ENCODE results near the gene CROCC2. TPM values are rescaled to one million over a fixed set of nuclear protein-coding genes. Genes with fewer than 3 reads are reported as not detected.

The CROCC2 gene
- total and polyA plus RNA-seq, 4 donors, result 1.3 to 17.4 (median 4.4) TPM

DNA sequence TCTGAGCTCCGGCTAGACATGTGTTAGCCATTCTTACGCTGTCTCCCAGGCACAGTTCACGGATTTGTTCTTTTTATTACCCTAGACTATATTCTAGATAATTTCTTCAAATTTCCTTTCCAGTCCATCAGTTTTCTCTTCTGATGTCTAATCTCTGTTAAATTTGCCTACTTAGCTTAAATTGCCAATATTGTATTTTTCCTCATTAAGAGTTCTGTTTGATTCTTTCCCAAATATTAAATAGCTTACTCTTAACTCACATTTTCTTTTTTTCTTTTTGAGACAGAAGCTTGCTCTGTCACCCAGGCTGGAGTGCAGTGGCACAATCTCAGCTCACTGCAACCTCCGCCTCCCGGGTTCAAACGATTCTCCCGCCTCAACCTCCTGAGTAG lies 21.2 kb downstream of the CROCC2 start:
- H3K27me3 ChIP-seq (ENCODE audit: control insufficient read depth in 3 of 3, insufficient read depth in 3 of 3, low read length in 2 of 3), result no peaks in the 10 kb centered on the region
- no peak for DNase-seq
- H3K36me3 ChIP-seq (ENCODE audit: control insufficient read depth in 4 of 4, insufficient read depth in 4 of 4, low read length in 4 of 4), result no peaks in the 10 kb centered on the region
- TF ChIP-seq, protein P1, sequence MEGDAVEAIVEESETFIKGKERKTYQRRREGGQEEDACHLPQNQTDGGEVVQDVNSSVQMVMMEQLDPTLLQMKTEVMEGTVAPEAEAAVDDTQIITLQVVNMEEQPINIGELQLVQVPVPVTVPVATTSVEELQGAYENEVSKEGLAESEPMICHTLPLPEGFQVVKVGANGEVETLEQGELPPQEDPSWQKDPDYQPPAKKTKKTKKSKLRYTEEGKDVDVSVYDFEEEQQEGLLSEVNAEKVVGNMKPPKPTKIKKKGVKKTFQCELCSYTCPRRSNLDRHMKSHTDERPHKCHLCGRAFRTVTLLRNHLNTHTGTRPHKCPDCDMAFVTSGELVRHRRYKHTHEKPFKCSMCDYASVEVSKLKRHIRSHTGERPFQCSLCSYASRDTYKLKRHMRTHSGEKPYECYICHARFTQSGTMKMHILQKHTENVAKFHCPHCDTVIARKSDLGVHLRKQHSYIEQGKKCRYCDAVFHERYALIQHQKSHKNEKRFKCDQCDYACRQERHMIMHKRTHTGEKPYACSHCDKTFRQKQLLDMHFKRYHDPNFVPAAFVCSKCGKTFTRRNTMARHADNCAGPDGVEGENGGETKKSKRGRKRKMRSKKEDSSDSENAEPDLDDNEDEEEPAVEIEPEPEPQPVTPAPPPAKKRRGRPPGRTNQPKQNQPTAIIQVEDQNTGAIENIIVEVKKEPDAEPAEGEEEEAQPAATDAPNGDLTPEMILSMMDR (IDR thresholded peaks at IDR 0.05; ENCODE audit: control extremely low read depth, extremely low read depth), result no peak
- H3K4me3 ChIP-seq, result no peak overlapping the region
- peak overlapping the region in 1 of 2 donors; percentile 88 for H3K9ac ChIP-seq (ENCODE audit: insufficient read depth in 1 of 2, low read length in 2 of 2)
- H3K9me3 ChIP-seq (ENCODE audit: control insufficient read depth in 4 of 4, insufficient read depth in 3 of 4, low read length in 3 of 4), result no peaks in the 10 kb centered on the region
- no peak for ATAC-seq (ENCODE audit: insufficient read depth, low FRiP score)
- peaks cover 0 to 8% (median 0%) of the 10 kb centered on the region in 5 donors for H3K4me1 ChIP-seq (ENCODE audit: control insufficient read depth in 5 of 5, insufficient read depth in 5 of 5, low read length in 5 of 5)
- no peak overlapping the region for H3K27ac ChIP-seq (ENCODE audit: low read depth in 1 of 2, low read length in 1 of 2)
- 88 to 91% methylated on average over 7 of the region's 7 CpGs for WGBS, 2 donors

DNA sequence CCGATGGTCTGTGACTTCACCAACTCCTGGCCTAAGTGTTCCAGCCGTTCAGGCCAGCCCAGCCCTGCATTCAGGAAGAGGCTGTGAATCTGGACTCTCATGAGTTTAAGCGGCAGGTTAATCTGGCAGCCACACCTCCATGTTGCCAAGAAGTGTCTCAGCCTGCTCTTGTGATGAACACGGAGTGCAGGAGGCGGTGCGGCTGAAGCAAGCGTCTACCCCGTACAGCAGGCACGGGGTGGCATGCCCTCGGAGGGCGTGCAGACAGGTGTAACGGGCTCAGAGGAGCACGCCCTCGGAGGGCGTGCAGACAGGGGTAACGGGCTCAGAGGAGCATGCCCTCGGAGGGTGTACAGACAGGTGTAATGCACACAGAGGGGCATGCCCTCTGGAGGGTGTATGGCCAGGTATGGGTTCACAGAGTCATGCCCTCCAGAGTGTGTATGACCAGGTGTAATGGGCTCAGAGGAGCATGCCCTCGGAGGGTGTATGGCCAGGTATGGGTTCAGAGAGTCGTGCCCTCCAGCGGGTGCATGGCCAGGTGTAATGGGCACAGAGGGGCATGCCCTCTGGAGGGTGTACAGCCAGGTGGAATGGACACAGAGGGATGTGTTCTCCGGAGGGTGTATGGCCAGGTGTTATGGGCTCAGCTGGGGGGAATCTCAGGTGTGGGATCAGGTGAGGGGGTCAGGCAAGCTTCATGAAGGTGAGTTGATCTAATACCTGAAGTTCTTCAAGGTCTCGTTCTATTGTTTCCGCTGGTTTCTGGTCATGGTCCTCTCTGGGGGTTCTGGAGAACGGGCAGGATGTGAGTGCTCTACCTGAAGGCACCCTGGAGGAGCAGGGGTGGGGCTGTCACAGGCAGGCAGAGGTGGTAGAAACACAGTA lies 22.6 kb downstream of the CROCC2 start:
- no peak overlapping the region for H3K27ac ChIP-seq (ENCODE audit: low read depth in 1 of 2, low read length in 1 of 2)
- no peaks in the 10 kb centered on the region for H3K36me3 ChIP-seq (ENCODE audit: control insufficient read depth in 4 of 4, insufficient read depth in 4 of 4, low read length in 4 of 4)
- DNase-seq, result peak in 1 of 3 donors; percentile 10
- TF ChIP-seq, protein P1 (IDR thresholded peaks at IDR 0.05; ENCODE audit: control extremely low read depth, extremely low read depth), result no peak
- H3K4me3 ChIP-seq, result no peak overlapping the region
- no peaks in the 10 kb centered on the region for H3K9me3 ChIP-seq (ENCODE audit: control insufficient read depth in 4 of 4, insufficient read depth in 3 of 4, low read length in 3 of 4)
- WGBS, 2 donors, result 91 to 96% methylated on average over 24 of the region's 24 CpGs
- H3K27me3 ChIP-seq (ENCODE audit: control insufficient read depth in 3 of 3, insufficient read depth in 3 of 3, low read length in 2 of 3), result no peaks in the 10 kb centered on the region
- H3K9ac ChIP-seq (ENCODE audit: insufficient read depth in 1 of 2, low read length in 2 of 2), result no peak overlapping the region
- no peak for ATAC-seq (ENCODE audit: insufficient read depth, low FRiP score)
- peaks cover 0 to 9% (median 0%) of the 10 kb centered on the region in 5 donors for H3K4me1 ChIP-seq (ENCODE audit: control insufficient read depth in 5 of 5, insufficient read depth in 5 of 5, low read length in 5 of 5)

DNA sequence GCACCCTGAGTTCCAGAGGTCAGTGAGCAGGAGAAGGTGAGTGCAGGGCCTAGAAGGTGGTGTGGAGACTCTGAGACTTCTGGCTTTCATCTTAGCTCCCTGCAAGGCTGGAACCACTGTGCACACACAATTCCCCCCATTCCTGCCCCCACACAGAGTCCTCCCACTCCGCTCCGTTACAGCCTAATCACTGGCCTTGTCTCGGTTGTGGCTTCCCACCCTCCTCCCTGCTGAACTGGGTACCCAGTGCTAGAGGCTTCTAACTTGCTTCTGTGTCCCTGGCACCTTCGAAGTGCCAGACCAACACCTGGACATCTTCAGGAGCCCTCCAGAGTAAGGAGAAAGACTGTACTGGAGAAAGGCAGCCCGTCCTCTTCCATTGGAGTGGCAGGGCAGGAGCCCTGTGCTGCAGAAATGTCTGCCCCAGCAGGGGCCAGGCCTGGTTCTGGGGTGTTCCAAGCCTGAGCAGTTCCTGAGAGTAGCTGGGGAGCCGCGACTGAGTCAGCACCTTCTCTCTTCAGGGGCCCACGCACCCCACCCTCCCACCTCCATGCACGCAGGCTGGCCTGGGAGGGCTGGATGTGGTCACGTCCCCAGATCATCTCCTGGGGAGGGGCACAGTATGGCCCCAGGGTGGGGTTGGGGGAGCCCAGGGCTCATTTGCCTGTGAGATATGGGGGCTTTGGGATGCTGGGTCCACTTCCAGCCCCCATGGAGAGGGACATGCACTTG lies 23.4 kb downstream of the CROCC2 start:
- H3K4me1 ChIP-seq (ENCODE audit: control insufficient read depth in 5 of 5, insufficient read depth in 5 of 5, low read length in 5 of 5), result peaks cover 0 to 9% (median 0%) of the 10 kb centered on the region in 5 donors
- H3K4me3 ChIP-seq, result no peak overlapping the region
- DNase-seq (peak in 1 of 3 donors; percentile 6), ATAC-seq (ENCODE audit: insufficient read depth, low FRiP score) (no peak)
- H3K9ac ChIP-seq (ENCODE audit: insufficient read depth in 1 of 2, low read length in 2 of 2), result no peak overlapping the region
- no peaks in the 10 kb centered on the region for H3K36me3 ChIP-seq (ENCODE audit: control insufficient read depth in 4 of 4, insufficient read depth in 4 of 4, low read length in 4 of 4)
- H3K9me3 ChIP-seq (ENCODE audit: control insufficient read depth in 4 of 4, insufficient read depth in 3 of 4, low read length in 3 of 4), result no peaks in the 10 kb centered on the region
- 80 to 87% methylated on average over 10 of the region's 10 CpGs for WGBS, 2 donors
- TF ChIP-seq, protein P1 (IDR thresholded peaks at IDR 0.05; ENCODE audit: control extremely low read depth, extremely low read depth), result no peak
- no peaks in the 10 kb centered on the region for H3K27me3 ChIP-seq (ENCODE audit: control insufficient read depth in 3 of 3, insufficient read depth in 3 of 3, low read length in 2 of 3)
- H3K27ac ChIP-seq (ENCODE audit: low read depth in 1 of 2, low read length in 1 of 2), result no peak overlapping the region

Measured in lung (tissue), 12 donors.